SK-N-SH treated with all-trans-retinoic acid at 6 μM for 48 hours (cell line): ENCODE measurements around the gene PDE4B.

ENCODE experiments used
- ATAC-seq: fragments of 200-7000 bp; cut with Tn5 transposase; 3 replicates; pipeline ENCODE4 v1.9.1; 2020; ENCODE audit warnings: mild to moderate bottlenecking, moderate library complexity
- ARNTL ChIP-seq: fragments of 450-650 bp; formaldehyde crosslinking; IDR thresholded peaks from 2 replicates; pipeline ENCODE4 v1.5.0; 2020; ENCODE audit warnings: low read depth, mild to moderate bottlenecking, moderate library complexity, borderline replicate concordance
- BACH2 ChIP-seq: fragments of 250-450 bp; sonication (Bioruptor Pico); IDR thresholded peaks from 2 replicates; pipeline ENCODE4 v1.9.0; 2021; ENCODE audit warnings: mild to moderate bottlenecking, borderline replicate concordance
- CSDC2 ChIP-seq: fragments of 250-450 bp; sonication (Bioruptor Pico); IDR thresholded peaks from 2 replicates; pipeline ENCODE4 v1.5.0; 2020; ENCODE audit warnings: mild to moderate bottlenecking, moderate library complexity
- CSRNP3 ChIP-seq: fragments of 250-450 bp; sonication (Bioruptor Pico); IDR thresholded peaks from 2 replicates; pipeline ENCODE4 v1.5.1; 2021; ENCODE audit warnings: mild to moderate bottlenecking, moderate library complexity
- ESRRG ChIP-seq: fragments of 250-450 bp; sonication (Bioruptor Pico); IDR thresholded peaks from 2 replicates; pipeline ENCODE4 v1.6.1; 2021; ENCODE audit warnings: mild to moderate bottlenecking
- ISL1 ChIP-seq: fragments of 250-450 bp; sonication (Bioruptor Pico); IDR thresholded peaks from 2 replicates; pipeline ENCODE4 v2.1.2; 2022; ENCODE audit warnings: mild to moderate bottlenecking, moderate library complexity
- OSR1 ChIP-seq: fragments of 250-450 bp; sonication (Bioruptor Pico); IDR thresholded peaks from 2 replicates; pipeline ENCODE4 v1.8.0; 2022; ENCODE audit warnings: moderate library complexity, mild to moderate bottlenecking, inconsistent platforms
- POU6F1 ChIP-seq: fragments of 250-450 bp; sonication (Bioruptor Pico); IDR thresholded peaks from 2 replicates; pipeline ENCODE4 v1.8.0; 2021; ENCODE audit warnings: low read depth, mild to moderate bottlenecking, moderate library complexity, borderline replicate concordance
- PPARA ChIP-seq: fragments of 250-450 bp; sonication (Bioruptor Pico); IDR thresholded peaks from 2 replicates; pipeline ENCODE4 v1.5.0; 2020; ENCODE audit warnings: mild to moderate bottlenecking, borderline replicate concordance
- RARB ChIP-seq: fragments of 250-450 bp; sonication (Bioruptor Pico); IDR thresholded peaks from 2 replicates; pipeline ENCODE4 v1.8.0; 2021; ENCODE audit warnings: mild to moderate bottlenecking, moderate library complexity
- SNAI2 ChIP-seq: fragments of 250-450 bp; sonication (Bioruptor Pico); IDR thresholded peaks from 2 replicates; pipeline ENCODE4 v1.5.0; 2020; ENCODE audit warnings: mild to moderate bottlenecking, moderate library complexity
- TCF4 ChIP-seq: fragments of 250-450 bp; sonication (Bioruptor Pico); IDR thresholded peaks from 2 replicates; pipeline ENCODE4 v1.8.0; 2021; ENCODE audit warnings: mild to moderate bottlenecking, moderate library complexity, borderline replicate concordance
- TOX ChIP-seq: fragments of 250-450 bp; sonication (Bioruptor Pico); IDR thresholded peaks from 2 replicates; pipeline ENCODE4 v1.8.0; 2021; ENCODE audit warnings: mild to moderate bottlenecking, moderate library complexity, borderline replicate concordance
- TSHZ2 ChIP-seq: fragments of 250-450 bp; sonication (Bioruptor Pico); IDR thresholded peaks from 2 replicates; pipeline ENCODE4 v1.5.0; 2020; ENCODE audit warnings: mild to moderate bottlenecking, moderate library complexity
- ZFP30 ChIP-seq: fragments of 450-650 bp; formaldehyde crosslinking; IDR thresholded peaks from 2 replicates; pipeline ENCODE4 v1.5.0; 2022; ENCODE audit warnings: mild to moderate bottlenecking, moderate library complexity
- ZNF70 ChIP-seq: fragments of 450-650 bp; formaldehyde crosslinking; IDR thresholded peaks from 2 replicates; pipeline ENCODE4 v1.5.0; 2020; ENCODE audit warnings: mild to moderate bottlenecking, moderate library complexity
- ZNF8 ChIP-seq: fragments of 450-650 bp; formaldehyde crosslinking; IDR thresholded peaks from 2 replicates; pipeline ENCODE4 v1.5.0; 2020; ENCODE audit warnings: mild to moderate bottlenecking, moderate library complexity
- TF ChIP-seq, protein P1 (sequence below): fragments of 250-450 bp; sonication (Bioruptor Pico); IDR thresholded peaks from 2 replicates; pipeline ENCODE4 v1.8.0; 2020; ENCODE audit warnings: mild to moderate bottlenecking, moderate library complexity, borderline replicate concordance
- TF ChIP-seq, protein P2 (sequence below): fragments of 250-450 bp; sonication (Bioruptor Pico); IDR thresholded peaks from 2 replicates; pipeline ENCODE4 v1.5.1; 2020; ENCODE audit warnings: low read depth, mild to moderate bottlenecking, moderate library complexity

PDE4B gene

GRCh38 chr1:66281808-66282207 lies 489.1 kb downstream of the PDE4B start (continued):
- TF ChIP-seq, protein P1, sequence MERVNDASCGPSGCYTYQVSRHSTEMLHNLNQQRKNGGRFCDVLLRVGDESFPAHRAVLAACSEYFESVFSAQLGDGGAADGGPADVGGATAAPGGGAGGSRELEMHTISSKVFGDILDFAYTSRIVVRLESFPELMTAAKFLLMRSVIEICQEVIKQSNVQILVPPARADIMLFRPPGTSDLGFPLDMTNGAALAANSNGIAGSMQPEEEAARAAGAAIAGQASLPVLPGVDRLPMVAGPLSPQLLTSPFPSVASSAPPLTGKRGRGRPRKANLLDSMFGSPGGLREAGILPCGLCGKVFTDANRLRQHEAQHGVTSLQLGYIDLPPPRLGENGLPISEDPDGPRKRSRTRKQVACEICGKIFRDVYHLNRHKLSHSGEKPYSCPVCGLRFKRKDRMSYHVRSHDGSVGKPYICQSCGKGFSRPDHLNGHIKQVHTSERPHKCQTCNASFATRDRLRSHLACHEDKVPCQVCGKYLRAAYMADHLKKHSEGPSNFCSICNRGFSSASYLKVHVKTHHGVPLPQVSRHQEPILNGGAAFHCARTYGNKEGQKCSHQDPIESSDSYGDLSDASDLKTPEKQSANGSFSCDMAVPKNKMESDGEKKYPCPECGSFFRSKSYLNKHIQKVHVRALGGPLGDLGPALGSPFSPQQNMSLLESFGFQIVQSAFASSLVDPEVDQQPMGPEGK: no peak
- no peak for TF ChIP-seq ESRRG
- no peak for TF ChIP-seq CSDC2 (CRISPR knock-in tag)
- TF ChIP-seq ZNF8 (CRISPR knock-in tag): no peak
- TF ChIP-seq PPARA: no peak
- TF ChIP-seq ZFP30: no peak

DNA sequence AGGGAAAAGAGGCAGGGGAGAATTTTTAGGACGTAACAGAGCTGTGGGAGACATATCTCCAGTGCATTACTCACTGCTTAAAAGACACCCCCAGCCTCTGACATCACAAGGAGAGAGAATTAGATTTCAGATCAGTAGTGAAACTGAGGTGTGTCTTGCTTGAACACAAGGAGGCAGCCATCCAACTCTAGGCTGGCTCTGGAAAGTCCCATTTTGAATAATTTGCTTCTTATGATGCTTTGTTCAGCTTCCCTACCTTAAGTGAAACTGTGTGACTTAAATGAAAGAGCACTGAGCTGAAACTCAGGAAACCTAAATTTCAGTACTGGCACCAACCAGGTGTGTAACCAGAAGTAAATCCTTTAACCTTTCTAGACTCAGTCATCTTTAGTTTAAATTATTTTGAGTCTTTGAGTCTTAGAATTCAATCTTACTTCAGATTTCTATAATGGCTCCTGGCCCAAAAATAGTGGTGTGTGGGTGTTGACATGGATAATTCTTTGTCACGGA lies 489.7 kb downstream of the PDE4B start:
- peak; percentile 82 for ATAC-seq

DNA sequence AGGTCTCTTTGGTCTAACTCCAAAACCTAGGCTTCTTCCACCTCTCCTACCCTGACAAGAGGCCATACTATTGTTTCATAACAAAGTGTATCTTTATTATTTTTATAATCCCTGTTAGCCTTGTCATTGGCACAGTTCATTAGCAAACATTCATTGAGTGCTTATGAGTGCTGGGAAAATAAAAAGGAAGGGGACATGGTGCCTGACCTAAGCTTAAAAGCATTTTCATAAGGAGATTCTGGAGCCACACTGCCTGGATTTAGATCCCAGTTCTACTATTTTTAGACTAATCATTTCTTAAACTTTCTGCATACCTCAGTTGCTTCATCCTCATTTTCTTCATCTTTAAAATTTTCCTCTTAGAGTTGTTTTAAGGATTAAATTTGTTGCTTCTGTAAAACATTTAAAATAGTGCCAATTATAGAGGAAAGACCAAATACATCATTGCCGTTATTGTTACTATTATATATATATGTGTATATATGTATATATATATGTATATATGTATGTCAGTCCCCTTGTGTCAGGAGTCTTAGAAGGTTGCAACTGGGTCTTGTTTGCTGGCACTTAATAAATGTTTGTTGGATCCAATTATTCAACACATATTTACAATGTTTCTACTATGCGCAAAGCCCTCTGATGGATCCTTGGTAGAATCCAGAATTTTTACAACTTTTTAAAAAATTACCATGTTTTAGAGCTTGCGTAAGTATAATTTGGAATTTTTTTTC lies 490.4 kb downstream of the PDE4B start:
- ATAC-seq: no peak
- TF ChIP-seq TSHZ2 (CRISPR knock-in tag): no peak
- TF ChIP-seq RARB (CRISPR knock-in tag): no peak
- no peak for TF ChIP-seq OSR1 (CRISPR knock-in tag)
- TF ChIP-seq BACH2 (CRISPR knock-in tag): no peak
- TF ChIP-seq, protein P2, sequence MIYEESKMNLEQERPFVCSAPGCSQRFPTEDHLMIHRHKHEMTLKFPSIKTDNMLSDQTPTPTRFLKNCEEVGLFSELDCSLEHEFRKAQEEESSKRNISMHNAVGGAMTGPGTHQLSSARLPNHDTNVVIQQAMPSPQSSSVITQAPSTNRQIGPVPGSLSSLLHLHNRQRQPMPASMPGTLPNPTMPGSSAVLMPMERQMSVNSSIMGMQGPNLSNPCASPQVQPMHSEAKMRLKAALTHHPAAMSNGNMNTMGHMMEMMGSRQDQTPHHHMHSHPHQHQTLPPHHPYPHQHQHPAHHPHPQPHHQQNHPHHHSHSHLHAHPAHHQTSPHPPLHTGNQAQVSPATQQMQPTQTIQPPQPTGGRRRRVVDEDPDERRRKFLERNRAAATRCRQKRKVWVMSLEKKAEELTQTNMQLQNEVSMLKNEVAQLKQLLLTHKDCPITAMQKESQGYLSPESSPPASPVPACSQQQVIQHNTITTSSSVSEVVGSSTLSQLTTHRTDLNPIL (CRISPR knock-in tag): no peak
- TF ChIP-seq CSRNP3 (CRISPR knock-in tag): no peak

More for the DNA sequence above, 489.7 kb downstream of the PDE4B start:
- TF ChIP-seq, protein P1: no peak
- no peak for TF ChIP-seq SNAI2 (CRISPR knock-in tag)
- TF ChIP-seq ARNTL (CRISPR knock-in tag): no peak
- TF ChIP-seq OSR1 (CRISPR knock-in tag): no peak
- no peak for TF ChIP-seq POU6F1
- TF ChIP-seq CSDC2 (CRISPR knock-in tag): no peak
- no peak for TF ChIP-seq TSHZ2 (CRISPR knock-in tag)
- TF ChIP-seq RARB (CRISPR knock-in tag): no peak
- no peak for TF ChIP-seq TOX (CRISPR knock-in tag)
- TF ChIP-seq ISL1: no peak
- no peak for TF ChIP-seq ZNF70 (CRISPR knock-in tag)
- TF ChIP-seq ZNF8 (CRISPR knock-in tag): no peak
- no peak for TF ChIP-seq TCF4
- no peak for TF ChIP-seq PPARA
